Subcutaneous adipose tissue (tissue), 4 donors: ENCODE measurements around the gene RGS6. TPM values are rescaled to one million over a fixed set of nuclear protein-coding genes. Genes with fewer than 3 reads are reported as not detected.

Experiments used
- total RNA-seq, 4 donors: library from RNA; depleted of rRNA; stranded (reverse); fragments of >200 nt; gene quantifications; one replicate each; pipeline ENCODE4 v1.1.0, GENCODE V29; 2016
- TF ChIP-seq, protein P1 (sequence below): fragments of 450-650 bp; IDR thresholded peaks from one replicate; pipeline ENCODE4 v1.5.1; 2016; ENCODE audit warnings: low read depth, mild to moderate bottlenecking, control low read depth, antibody characterized with exemption, moderate library complexity

Gene RGS6
- total RNA-seq, 4 donors from 2014 or later = 4.4 to 32.0 (median 11.4) TPM

DNA sequence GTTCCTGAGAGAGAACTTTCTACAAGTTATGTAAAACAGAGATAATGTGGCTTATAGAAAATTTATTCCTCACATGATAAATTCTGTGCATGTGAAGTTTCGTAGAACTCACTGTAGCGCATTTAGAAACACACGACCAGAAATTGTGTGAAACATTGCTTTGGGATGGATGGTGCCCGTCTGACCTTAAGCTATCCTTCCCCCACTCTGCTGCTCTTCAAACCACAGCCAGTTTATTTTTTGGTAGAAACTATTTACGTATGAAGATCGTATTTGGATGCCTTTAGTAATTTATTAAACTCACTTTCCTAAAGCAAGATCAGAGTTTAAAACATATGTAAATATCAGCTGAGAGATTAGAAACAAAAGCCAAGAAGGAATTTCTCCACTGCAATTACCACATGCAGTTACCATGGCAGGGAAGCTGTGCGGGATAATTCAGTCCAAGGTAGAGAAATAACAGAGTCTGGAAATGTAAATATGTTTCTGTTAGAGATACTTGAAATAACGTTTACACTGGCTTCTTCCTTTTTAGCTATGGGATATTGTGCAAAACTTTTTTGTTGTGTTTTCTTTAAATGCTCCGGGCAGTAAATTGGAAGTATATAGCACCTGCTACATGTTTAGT, 382.7 kb downstream of the RGS6 start:
- TF ChIP-seq, protein P1, sequence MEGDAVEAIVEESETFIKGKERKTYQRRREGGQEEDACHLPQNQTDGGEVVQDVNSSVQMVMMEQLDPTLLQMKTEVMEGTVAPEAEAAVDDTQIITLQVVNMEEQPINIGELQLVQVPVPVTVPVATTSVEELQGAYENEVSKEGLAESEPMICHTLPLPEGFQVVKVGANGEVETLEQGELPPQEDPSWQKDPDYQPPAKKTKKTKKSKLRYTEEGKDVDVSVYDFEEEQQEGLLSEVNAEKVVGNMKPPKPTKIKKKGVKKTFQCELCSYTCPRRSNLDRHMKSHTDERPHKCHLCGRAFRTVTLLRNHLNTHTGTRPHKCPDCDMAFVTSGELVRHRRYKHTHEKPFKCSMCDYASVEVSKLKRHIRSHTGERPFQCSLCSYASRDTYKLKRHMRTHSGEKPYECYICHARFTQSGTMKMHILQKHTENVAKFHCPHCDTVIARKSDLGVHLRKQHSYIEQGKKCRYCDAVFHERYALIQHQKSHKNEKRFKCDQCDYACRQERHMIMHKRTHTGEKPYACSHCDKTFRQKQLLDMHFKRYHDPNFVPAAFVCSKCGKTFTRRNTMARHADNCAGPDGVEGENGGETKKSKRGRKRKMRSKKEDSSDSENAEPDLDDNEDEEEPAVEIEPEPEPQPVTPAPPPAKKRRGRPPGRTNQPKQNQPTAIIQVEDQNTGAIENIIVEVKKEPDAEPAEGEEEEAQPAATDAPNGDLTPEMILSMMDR = no peak

DNA sequence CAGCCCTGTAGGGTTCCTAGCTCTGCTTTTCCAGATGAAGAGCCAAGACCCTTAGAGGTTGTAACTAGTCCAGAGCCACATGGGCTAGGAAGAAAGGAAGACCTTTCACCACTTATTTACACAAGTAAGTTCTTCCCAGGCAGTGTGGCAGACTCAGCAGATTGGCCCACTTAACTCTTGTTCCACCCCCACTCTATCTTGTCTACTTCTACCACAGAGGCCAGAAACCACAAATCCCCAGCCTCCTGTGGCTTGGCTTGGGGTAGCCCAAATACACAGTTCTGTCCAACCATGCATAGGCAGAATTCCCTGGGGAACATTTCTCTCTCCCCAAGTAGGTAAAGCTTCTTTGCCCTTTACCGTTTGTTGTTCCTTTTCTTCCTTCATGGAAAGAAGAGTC, 383.5 kb downstream of the RGS6 start:
- TF ChIP-seq, protein P1 = no peak

DNA sequence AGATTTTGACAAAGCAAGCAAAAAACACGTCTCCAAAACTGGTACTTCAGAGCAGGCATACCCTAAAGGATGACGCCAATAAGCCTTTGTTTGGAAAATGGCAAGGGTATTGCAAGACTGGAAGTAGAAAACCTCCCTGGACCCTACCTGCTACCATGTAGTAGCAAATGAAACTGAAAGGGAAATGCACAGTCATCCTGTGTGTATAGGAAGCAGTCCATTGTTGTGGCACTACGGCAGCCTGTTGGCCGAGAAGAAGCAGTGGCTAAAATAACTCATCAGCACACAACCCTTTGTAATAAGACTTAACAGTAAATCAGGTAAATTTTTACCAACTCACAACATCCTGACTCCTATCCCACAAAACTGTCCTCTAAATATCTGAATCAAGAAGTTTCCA, 386.4 kb downstream of the RGS6 start:
- TF ChIP-seq, protein P1 = no peak

GRCh38 chr14:72332046-72332445, 399.8 kb downstream of the RGS6 start:
- TF ChIP-seq, protein P1 = no peak

DNA sequence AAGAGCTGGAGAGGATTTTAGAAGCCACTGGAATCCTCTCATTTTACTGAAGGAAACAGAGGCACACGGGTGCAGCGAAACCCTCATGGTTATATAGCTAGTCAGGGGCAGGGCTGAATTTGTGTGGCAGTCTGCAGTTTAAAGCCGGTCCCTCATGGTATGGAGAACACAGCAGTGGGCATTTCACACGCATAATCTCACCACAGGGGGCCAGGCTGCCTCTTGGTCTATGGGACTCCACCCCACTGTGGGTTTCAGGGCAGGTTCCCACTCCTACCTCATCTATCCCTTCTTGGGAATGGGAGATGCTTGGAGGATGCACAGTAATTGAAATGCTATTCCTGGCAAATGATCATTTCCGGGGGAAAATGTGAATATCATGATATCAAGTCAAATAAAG, 400.6 kb downstream of the RGS6 start:
- TF ChIP-seq, protein P1 = no peak

DNA sequence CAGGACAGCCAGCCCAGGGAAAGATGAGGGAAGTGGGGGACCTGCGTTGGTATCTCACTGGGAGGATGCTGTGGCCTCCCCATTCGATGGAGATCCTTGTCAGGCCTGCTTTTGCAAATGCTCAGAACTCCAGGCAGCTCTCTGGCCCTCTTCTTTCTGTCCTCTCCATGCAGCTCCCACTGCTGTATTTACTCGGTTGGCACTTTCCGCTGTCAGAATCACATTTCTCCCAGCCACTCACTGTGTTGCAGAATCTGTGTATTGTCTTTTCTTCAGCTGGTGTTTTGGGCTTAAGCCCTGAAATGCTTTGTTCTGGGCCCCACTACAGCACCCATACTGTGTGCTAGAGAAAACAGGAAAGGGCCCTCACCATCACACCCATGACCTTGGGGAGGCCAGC, 401.1 kb downstream of the RGS6 start:
- TF ChIP-seq, protein P1 = no peak

- TF ChIP-seq, protein P1 = no peak
Observed at GRCh38 chr14:72336311-72336980, 404.2 kb downstream of the RGS6 start.
